Retinal pigment epithelial cell (primary cell): ENCODE data around the gene SF3B4.
A peak's percentile ranks its signal among the peaks of the same experiment; 100 is the strongest.

Source experiments
- DNase-seq: peaks from one replicate; pipeline ENCODE4 v3.0.0-alpha.2; 2010; ENCODE audit warnings: low read depth
- H3K4me3 ChIP-seq: 2 replicates; pipeline ENCODE4 v1.5.1; 2011; ENCODE audit warnings: mild to moderate bottlenecking, low read length, control low read depth, moderate library complexity
- CTCF ChIP-seq: conservative IDR thresholded peaks from 2 replicates; pipeline ENCODE4 v1.5.1; 2011; ENCODE audit warnings: low read depth, low read length, control low read depth, inconsistent platforms

SF3B4 gene

GRCh38 chr1:149933208-149933607, 5.6 kb upstream of the SF3B4 start:
- H3K4me3 ChIP-seq, result no peak overlapping the region
- no peak for TF ChIP-seq CTCF
- DNase-seq, result no peak

- no peak for DNase-seq
- H3K4me3 ChIP-seq, result no peak overlapping the region
Observed at GRCh38 chr1:149932474-149932873, 4.9 kb upstream of the SF3B4 start.

GRCh38 chr1:149931212-149931790, 3.7 kb upstream of the SF3B4 start:
- H3K4me3 ChIP-seq, result no peak overlapping the region
- TF ChIP-seq CTCF, result no peak
- DNase-seq, result no peak

More at GRCh38 chr1:149932474-149932873, 4.9 kb upstream of the SF3B4 start:
- no peak for TF ChIP-seq CTCF

GRCh38 chr1:149929856-149930255, 2.3 kb upstream of the SF3B4 start:
- DNase-seq, result no peak
- no peak overlapping the region for H3K4me3 ChIP-seq

GRCh38 chr1:149928401-149928724, 760 bp upstream of the SF3B4 start:
- no peak for TF ChIP-seq CTCF
- H3K4me3 ChIP-seq, result peak overlapping the region; percentile 91
- DNase-seq, result no peak

More at GRCh38 chr1:149929856-149930255, 2.3 kb upstream of the SF3B4 start:
- no peak for TF ChIP-seq CTCF

GRCh38 chr1:149927056-149927562, 494 bp downstream of the SF3B4 start:
- H3K4me3 ChIP-seq, result peak overlapping the region; percentile 91
- no peak for TF ChIP-seq CTCF
- DNase-seq, result no peak

- peak overlapping the region; percentile 14 for H3K4me3 ChIP-seq
- DNase-seq, result no peak
- TF ChIP-seq CTCF, result no peak
Observed at GRCh38 chr1:149926296-149926695, 1.3 kb downstream of the SF3B4 start.
